ENCODE measurements around the gene EPHA5. TPM values are rescaled to one million over a fixed set of nuclear protein-coding genes. Genes with fewer than 3 reads are reported as not detected.

EPHA5 gene
- polyA plus RNA-seq, 1 donor (not counting 4 experiments of a cell fraction or from before 2014, with no cell fraction given) = not detected

GRCh38 chr4:65383589-65384305 is 286.5 kb downstream of the EPHA5 start:
- Histone ChIP-seq H4K20me1 (ENCODE audit: control insufficient read depth, extremely low read depth, insufficient read depth, low read length) (no peaks in the 10 kb centered on the region), H3K36me3 (ENCODE audit: control insufficient read depth in 2 of 2, extremely low read depth in 1 of 2, insufficient read depth in 2 of 2, low read length in 2 of 2) (no peaks in the 10 kb centered on the region), H3K4me1 (ENCODE audit: control insufficient read depth, extremely low read depth, insufficient read depth, low read length) (peaks cover 12% of the 10 kb centered on the region), H3K9me3 (ENCODE audit: control insufficient read depth, low read depth, low read length) (no peaks in the 10 kb centered on the region), H3K9me1 (ENCODE audit: control insufficient read depth, extremely low read depth, insufficient read depth, low read length) (no peaks in the 10 kb centered on the region), H2AFZ (ENCODE audit: control insufficient read depth, low read length) (peak overlapping the region; percentile 46), H3K27me3 (ENCODE audit: control insufficient read depth, extremely low read depth, insufficient read depth, low read length) (no peaks in the 10 kb centered on the region), H3K4me2 (ENCODE audit: control insufficient read depth, extremely low read depth, insufficient read depth, low read depth, low read length) (peak overlapping the region; percentile 37), H3K4me3 (ENCODE audit: control insufficient read depth in 2 of 3, extremely low read depth in 1 of 3, insufficient read depth in 2 of 3, low read depth in 1 of 3, low read length in 3 of 3) (no peak overlapping the region), H3K27ac (ENCODE audit: control insufficient read depth, insufficient read depth, low read length) (no peak overlapping the region), H3K79me2 (ENCODE audit: control insufficient read depth, insufficient read depth, low read length) (no peaks in the 10 kb centered on the region), H3K9ac (ENCODE audit: control insufficient read depth, extremely low read depth, insufficient read depth, low read length) (no peak overlapping the region)
- DNase-seq (ENCODE audit: low read depth, low spot score) (peak; percentile 25), FAIRE-seq (no peak)
- dilution Hi-C loops (cut with MboI; ENCODE audit: extremely low pct_ligation_motif_present, low sequenced_read_pairs) = no loop called here
- no peak for TF ChIP-seq CTCF (optimal IDR thresholded peaks at IDR 0.05 in 1 of 3, IDR thresholded peaks at IDR 0.05 in 1 of 3, conservative IDR thresholded peaks at IDR 0.05 in 1 of 3; ENCODE audit: extremely low read depth in 1 of 3, insufficient read depth in 2 of 3, low read length in 3 of 3)
- TF ChIP-seq EZH2 (IDR thresholded peaks at IDR 0.05; ENCODE audit: low read length) = no peak

GRCh38 chr4:65381648-65382047 is 288.6 kb downstream of the EPHA5 start:
- H3K79me2 ChIP-seq (ENCODE audit: control insufficient read depth, insufficient read depth, low read length) = no peaks in the 10 kb centered on the region
- H3K9me3 ChIP-seq (ENCODE audit: control insufficient read depth, low read depth, low read length) = no peaks in the 10 kb centered on the region
- no peak overlapping the region for H2AFZ ChIP-seq (ENCODE audit: control insufficient read depth, low read length)
- dilution Hi-C loops (cut with MboI; ENCODE audit: extremely low pct_ligation_motif_present, low sequenced_read_pairs) = no loop called here
- H3K4me1 ChIP-seq (ENCODE audit: control insufficient read depth, extremely low read depth, insufficient read depth, low read length) = peaks cover 12% of the 10 kb centered on the region
- H4K20me1 ChIP-seq (ENCODE audit: control insufficient read depth, extremely low read depth, insufficient read depth, low read length) = no peaks in the 10 kb centered on the region
- no peak overlapping the region for H3K9ac ChIP-seq (ENCODE audit: control insufficient read depth, extremely low read depth, insufficient read depth, low read length)
- H3K27me3 ChIP-seq (ENCODE audit: control insufficient read depth, extremely low read depth, insufficient read depth, low read length) = no peaks in the 10 kb centered on the region
- no peak for FAIRE-seq
- DNase-seq (ENCODE audit: low read depth, low spot score) = no peak
- no peak overlapping the region for H3K27ac ChIP-seq (ENCODE audit: control insufficient read depth, insufficient read depth, low read length)
- H3K36me3 ChIP-seq (ENCODE audit: control insufficient read depth in 2 of 2, extremely low read depth in 1 of 2, insufficient read depth in 2 of 2, low read length in 2 of 2) = no peaks in the 10 kb centered on the region
- no peak for TF ChIP-seq CTCF (optimal IDR thresholded peaks at IDR 0.05 in 1 of 3, IDR thresholded peaks at IDR 0.05 in 1 of 3, conservative IDR thresholded peaks at IDR 0.05 in 1 of 3; ENCODE audit: extremely low read depth in 1 of 3, insufficient read depth in 2 of 3, low read length in 3 of 3)
- TF ChIP-seq EZH2 (IDR thresholded peaks at IDR 0.05; ENCODE audit: low read length) = no peak
- H3K4me3 ChIP-seq (ENCODE audit: control insufficient read depth in 2 of 3, extremely low read depth in 1 of 3, insufficient read depth in 2 of 3, low read depth in 1 of 3, low read length in 3 of 3) = no peak overlapping the region
- H3K9me1 ChIP-seq (ENCODE audit: control insufficient read depth, extremely low read depth, insufficient read depth, low read length) = no peaks in the 10 kb centered on the region
- H3K4me2 ChIP-seq (ENCODE audit: control insufficient read depth, extremely low read depth, insufficient read depth, low read depth, low read length) = no peak overlapping the region

Measured in keratinocyte (primary cell).